GM13977 (cell line): ENCODE data around the gene TMEM238L.

Experiments used
- DNase-seq: peaks from one replicate; pipeline ENCODE4 v3.0.0; 2012; ENCODE audit warnings: low spot score
- CTCF ChIP-seq: IDR thresholded peaks from 2 replicates; pipeline ENCODE4 v1.5.1; 2012; ENCODE audit warnings: mild to moderate bottlenecking, control low read depth; ENCODE audit not compliant: insufficient read depth; ENCODE audit errors: extremely low read depth, missing control alignments
- in situ Hi-C: fragments of 300-500 bp; cut with MboI; formaldehyde crosslinking; loops from one replicate; pipeline ENCODE4 v1.12.0; 2022; ENCODE audit warnings: low sequenced_read_pairs, low pct_unique_long_range_greater_than_20kb, mixed read lengths, inconsistent platforms; ENCODE audit not compliant: unreplicated experiment

TMEM238L gene

GRCh38 chr17:10790491-10791401, 13.2 kb downstream of the TMEM238L start:
- no peak for TF ChIP-seq CTCF
- DNase-seq, result no peak
- in situ Hi-C loops, result no loop called here

DNA sequence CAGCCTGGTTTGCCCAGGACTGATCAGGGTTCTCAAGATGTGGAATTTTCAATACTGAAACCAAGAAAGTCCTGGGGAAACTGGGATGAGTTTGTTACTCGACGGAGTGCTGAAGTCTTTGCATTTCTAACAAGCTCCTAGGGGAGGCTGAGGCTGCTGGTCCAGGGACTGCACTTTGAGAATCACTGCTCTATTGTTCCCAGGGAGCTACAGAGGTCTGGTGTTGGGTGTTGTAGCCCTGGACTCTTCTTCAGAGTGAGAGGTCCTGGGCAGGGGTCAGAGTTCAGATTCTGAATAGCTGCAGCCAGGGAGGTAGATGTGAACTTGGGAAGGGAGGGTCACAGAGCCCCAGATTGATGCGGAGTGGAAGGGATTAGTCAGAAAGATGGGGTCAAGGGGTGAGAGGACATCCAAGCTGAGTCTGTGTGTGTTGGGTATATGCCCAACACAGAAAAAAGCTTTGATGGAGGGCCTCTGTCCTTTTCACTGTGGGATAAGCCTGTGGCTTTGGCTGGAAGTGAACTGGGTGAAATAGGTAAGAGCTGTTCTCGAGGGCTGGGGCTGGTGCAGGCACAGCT, 14.1 kb downstream of the TMEM238L start:
- no peak for TF ChIP-seq CTCF
- no peak for DNase-seq
- in situ Hi-C loops, result no loop called here

DNA sequence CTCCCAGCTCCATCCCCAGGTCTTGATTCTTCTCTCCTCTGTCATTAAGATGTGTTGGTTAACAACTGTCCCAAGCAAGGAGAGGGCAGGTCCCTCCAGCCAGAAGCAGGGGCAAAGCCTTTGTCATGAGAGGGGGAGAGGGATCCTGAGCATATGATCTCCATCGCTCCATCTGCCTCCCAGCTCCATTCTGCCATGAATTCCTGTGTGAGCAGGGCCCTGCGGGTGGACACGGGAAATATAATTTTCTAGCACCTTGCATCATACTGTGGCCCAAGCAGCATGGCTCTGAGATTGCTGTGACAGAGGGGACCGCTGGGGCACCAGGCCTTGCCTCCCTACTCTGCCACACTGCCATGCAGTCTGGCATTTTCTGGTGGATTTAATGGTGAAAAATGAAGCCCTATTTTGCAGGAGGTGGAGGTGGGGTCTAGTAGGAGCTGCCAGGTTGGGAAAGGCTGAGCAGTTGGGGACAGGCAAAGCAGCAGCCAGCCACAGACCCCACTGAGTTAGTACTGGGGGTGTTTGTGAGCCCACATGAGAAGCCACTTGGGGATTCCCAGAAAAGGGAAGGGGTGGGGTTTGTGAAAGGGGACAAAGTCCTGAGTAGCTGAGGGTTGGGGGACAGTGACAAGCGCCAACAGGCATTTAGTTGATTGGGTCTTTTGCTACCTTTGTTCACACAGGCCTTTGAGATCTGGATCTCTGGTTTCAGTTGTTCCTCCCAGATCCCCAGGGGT, 16.4 kb downstream of the TMEM238L start:
- DNase-seq, result no peak
- in situ Hi-C loops, result no loop called here
- TF ChIP-seq CTCF, result no peak

DNA sequence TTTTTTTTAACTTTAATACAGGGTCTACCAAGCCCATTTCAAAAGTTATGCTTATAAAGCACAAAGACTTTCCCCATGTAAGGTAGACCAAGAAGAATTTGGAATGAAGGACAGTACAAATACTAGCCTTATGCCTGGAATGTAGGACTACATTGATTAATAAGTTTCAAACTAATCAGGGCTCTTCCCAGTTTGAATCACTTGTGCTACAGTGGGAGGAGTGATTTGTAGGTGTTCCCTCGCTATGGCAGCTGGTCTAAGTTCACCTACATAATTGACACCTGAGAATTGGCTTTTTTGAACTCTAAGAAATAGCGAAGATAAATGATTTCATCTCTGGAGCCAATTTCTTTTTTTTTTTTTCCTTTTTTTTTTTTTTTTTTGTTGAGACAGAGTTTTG, 18.6 kb downstream of the TMEM238L start:
- in situ Hi-C loops, result no loop called here
- no peak for TF ChIP-seq CTCF
- DNase-seq, result no peak

DNA sequence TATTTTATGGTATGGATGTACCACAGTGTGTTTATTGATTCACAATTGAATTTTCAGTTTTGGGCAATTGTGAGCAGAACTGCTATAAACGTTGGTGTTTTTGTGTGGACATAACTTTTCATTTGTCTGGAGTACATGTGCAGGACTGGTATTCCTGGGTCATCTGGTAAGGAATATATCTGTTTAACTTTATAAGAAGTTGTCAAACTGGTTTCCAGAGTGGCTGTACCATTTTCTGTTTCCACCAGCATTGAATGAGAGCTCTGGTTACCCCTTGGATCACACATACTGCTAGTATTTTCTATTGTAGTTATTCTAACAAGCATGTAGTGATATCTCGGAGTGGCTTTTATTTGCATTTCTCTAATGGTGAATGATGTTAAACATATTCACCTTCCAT, 24.3 kb downstream of the TMEM238L start:
- DNase-seq, result no peak
- TF ChIP-seq CTCF, result no peak
- in situ Hi-C loops, result no loop called here

DNA sequence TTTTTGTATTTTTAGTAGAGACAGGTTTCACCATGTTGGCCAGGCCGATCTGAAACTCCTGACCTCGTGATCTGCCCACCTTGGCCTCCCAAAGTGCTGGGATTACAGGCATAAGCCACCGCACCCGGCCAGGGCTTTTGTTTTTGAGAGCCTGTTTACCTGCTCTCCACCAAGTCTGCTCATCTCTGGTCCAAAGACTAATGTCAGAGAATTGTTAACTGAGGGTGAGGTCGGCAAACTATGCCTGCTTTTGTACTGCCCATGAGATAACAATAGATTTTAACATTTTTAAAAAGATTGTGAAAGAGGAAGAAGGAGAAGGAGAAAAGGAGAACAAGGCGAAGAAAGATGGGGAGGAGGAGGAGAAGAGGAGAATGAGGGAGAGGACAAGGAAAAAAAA, 26.0 kb downstream of the TMEM238L start:
- no peak for TF ChIP-seq CTCF
- in situ Hi-C loops, result no loop called here
- no peak for DNase-seq
